Measurements from ENCODE around the gene IL31.

The IL31 gene

DNA sequence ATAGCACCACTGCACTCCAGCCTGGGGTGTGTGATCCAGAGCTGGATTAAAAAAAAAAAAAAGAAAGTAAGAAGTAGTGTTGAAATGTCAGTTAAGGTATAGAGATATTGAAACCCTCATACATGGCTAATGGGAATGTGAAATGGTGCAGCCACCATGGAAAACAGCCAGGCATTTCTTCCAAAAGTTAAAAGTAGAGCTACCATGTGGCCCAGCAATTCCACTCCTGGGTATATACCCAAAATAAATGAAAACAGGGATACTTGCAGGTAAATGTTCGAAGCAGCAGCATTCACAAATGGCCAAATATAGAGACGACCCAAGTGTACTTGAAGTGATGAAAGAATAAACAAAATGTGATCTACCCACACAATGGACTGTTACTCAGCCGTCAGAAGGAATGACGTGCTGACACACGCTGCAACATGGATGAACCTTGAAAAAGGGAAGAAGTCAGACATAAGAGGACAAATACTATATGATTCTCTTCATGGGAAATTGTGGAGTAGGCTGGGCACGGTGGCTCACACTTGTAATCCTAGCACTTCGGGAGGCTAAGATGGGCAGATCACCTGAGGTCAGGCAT, 15.2 kb downstream of the IL31 start:
- DNase-seq (ENCODE audit: low read depth in 1 of 2, low spot score in 1 of 2), result no peak

- DNase-seq (ENCODE audit: low read depth in 1 of 2, low spot score in 1 of 2), result no peak
Measured at GRCh38 chr12:122155705-122156104, 18.3 kb downstream of the IL31 start.

DNA sequence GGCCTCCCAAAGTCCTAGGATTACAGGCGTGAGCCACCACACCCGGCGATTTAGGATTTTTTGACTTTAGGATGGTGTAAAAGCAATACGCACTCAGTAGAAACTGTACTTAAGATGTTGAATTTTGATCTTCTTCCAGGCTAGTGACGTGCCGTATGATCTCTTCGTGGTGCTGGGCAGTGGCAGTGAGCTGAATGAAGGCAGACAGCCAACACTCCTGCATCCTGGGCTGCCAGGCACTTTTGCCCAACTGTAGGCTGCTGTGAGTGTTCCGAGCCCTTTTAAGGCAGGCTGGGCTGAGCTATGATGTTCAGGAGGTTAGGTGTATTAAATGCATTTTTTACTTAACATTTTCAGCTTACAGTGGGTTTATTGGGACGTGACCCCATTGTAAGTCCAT, 21.3 kb downstream of the IL31 start:
- DNase-seq (ENCODE audit: low read depth in 1 of 2, low spot score in 1 of 2), result no peak

DNA sequence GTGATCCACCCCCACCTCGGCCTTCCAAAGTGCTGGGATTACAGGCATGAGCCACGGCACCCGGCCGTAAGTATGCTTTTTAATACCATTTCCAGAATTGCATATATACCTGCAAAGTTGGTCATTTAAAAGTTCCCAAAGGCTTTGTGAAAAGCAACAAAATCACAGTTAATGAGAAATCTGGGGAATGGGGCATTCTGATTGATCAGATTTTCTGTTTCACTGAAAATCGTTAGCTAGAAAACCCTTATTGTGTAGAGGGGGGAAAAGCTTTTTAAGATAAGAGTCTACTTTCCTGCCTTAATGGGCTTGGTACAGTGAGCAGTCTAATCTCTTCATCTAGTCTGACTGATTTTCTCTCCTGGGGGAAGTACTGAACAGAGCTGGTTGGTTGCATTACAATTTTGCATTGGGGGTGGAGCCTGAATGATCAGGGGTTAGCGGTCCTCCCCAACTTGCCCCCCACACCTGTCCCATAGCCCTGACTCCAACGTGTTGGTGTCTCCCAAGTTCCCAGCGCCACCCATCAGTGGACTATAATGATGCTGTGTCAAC, 23.8 kb downstream of the IL31 start:
- DNase-seq (ENCODE audit: low read depth in 1 of 2, low spot score in 1 of 2), result no peak

GRCh38 chr12:122148657-122149056, 25.4 kb downstream of the IL31 start:
- DNase-seq (ENCODE audit: low read depth in 1 of 2, low spot score in 1 of 2), result no peak

DNA sequence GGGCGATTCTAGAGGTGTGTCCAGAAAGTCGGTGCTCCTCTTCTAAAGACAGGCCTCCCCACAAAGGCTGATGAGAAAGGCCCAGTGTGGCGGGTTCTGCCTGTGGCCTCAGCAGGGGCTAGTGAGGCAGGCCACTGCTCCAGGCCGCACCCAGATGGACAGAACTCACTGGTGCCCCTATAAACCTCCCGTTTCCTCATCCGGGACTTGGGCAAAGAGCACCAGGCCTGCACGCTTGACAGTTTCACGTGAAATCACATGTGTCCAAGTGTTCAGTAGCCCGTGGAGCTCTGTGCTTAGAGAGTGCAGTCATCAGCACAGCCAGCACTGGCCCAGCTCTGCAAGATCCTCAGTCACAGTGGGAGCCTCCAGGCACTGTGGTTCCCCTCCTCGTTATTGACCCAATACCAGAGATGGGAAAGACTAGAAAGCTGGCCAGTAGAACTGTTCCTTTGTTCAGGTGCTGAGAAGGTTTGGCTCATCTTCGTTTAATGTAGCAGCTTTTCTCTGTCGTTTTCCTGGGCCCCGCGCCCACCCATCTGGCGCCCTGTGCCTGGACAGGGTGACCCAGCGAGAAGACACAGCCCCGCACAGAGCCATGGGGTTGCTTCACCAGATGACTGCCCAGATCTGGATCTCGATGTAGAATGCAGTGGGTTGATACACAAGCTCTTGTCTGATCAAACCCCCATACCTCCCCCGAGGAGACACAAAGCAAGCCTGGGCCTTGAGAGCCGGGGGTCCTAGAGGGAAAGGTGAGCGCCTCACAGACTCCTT, 26.3 kb downstream of the IL31 start:
- no peak for DNase-seq (ENCODE audit: low read depth in 1 of 2, low spot score in 1 of 2)

GRCh38 chr12:122145505-122146330, 28.3 kb downstream of the IL31 start:
- no peak for DNase-seq (ENCODE audit: low read depth in 1 of 2, low spot score in 1 of 2)

GRCh38 chr12:122144885-122145284, 29.1 kb downstream of the IL31 start:
- no peak for DNase-seq (ENCODE audit: low read depth in 1 of 2, low spot score in 1 of 2)

DNA sequence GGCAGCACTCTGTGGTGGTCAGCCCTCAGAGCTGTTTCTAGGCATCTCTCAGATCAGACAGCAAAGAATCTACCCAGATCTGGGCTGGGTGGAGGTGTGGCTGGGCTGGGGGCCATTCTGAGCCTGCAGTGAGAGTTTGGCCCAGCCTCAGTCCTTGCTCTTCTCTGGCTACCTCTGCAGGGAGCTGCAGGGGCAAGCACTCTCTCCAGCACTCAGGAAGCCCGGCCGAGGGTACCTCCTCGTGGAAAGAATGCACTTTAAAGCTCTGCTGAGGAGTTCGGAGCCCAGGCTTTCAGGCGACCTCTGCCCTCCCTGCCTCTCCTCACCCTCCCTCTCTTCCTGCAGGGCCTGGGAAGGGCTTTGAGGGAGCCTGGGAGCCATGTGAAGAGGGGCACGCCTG, 31.2 kb downstream of the IL31 start:
- DNase-seq (ENCODE audit: low read depth in 1 of 2, low spot score in 1 of 2), result no peak

- no peak for DNase-seq (ENCODE audit: low read depth in 1 of 2, low spot score in 1 of 2)
Measured at GRCh38 chr12:122141911-122142725, 31.9 kb downstream of the IL31 start.

GRCh38 chr12:122140467-122141257, 33.4 kb downstream of the IL31 start:
- DNase-seq (ENCODE audit: low read depth in 1 of 2, low spot score in 1 of 2), result no peak

GRCh38 chr12:122139941-122140340, 34.1 kb downstream of the IL31 start:
- no peak for DNase-seq (ENCODE audit: low read depth in 1 of 2, low spot score in 1 of 2)

- no peak for DNase-seq (ENCODE audit: low read depth in 1 of 2, low spot score in 1 of 2)
Measured at GRCh38 chr12:122139266-122139665, 34.8 kb downstream of the IL31 start.

GRCh38 chr12:122138616-122139015, 35.4 kb downstream of the IL31 start:
- DNase-seq (ENCODE audit: low read depth in 1 of 2, low spot score in 1 of 2), result no peak

GRCh38 chr12:122138181-122138580, 35.8 kb downstream of the IL31 start:
- no peak for DNase-seq (ENCODE audit: low read depth in 1 of 2, low spot score in 1 of 2)

GRCh38 chr12:122137681-122138080, 36.3 kb downstream of the IL31 start:
- no peak for DNase-seq (ENCODE audit: low read depth in 1 of 2, low spot score in 1 of 2)

- no peak for DNase-seq (ENCODE audit: low read depth in 1 of 2, low spot score in 1 of 2)
Measured at GRCh38 chr12:122137229-122137628, 36.8 kb downstream of the IL31 start.

- DNase-seq (ENCODE audit: low read depth in 1 of 2, low spot score in 1 of 2), result no peak
Measured at GRCh38 chr12:122135437-122136031, 38.5 kb downstream of the IL31 start.

DNA sequence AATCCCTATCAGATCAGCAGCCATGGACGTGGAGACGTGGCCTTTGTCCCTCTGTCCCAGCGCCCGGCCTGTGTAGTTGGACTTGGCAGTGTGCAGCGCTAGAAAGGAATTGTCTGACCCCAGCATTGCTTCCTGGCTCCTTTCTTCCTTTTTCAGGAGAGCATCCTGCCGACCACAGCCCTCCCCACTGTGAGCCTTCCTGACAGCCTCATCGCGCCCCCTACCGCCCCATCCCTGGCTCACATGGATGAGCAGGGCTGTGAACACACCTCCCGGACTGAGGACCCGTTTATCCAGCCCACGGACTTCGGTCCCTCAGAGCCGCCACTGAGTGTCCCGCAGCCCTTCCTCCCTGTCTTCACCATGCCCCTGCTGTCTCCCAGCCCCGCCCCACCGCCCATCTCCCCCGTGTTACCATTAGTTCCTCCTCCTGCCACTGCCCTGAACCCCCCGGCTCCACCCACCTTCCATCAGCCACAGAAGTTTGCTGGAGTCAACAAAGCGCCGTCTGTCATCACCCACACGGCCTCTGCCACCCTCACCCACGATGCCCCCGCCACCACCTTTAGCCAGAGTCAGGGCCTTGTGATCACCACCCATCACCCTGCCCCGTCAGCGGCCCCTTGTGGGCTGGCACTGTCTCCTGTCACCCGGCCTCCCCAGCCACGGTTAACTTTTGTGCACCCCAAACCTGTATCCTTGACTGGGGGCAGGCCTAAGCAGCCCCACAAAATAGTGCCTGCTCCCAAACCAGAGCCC, 40.6 kb downstream of the IL31 start:
- DNase-seq (ENCODE audit: low read depth in 1 of 2, low spot score in 1 of 2), result no peak

All from stimulated activated CD4-positive, alpha-beta T cell treated with anti-CD3 and anti-CD28 coated beads, Interleukin-15, amount 100 ng/mL, for 1 hour (primary cell).